Fibroblast of skin of scalp (primary cell): ENCODE data around the gene MRFAP1L1.
"Not testable (repeated sequence)": the region's sequence is repeated elsewhere in the genome, so short reads cannot be mapped to it uniquely, and the experiment has no call there.

ENCODE experiments used
- DNase-seq: peaks from one replicate; pipeline ENCODE4 v3.0.0-alpha.2; 2013

The MRFAP1L1 gene

DNA sequence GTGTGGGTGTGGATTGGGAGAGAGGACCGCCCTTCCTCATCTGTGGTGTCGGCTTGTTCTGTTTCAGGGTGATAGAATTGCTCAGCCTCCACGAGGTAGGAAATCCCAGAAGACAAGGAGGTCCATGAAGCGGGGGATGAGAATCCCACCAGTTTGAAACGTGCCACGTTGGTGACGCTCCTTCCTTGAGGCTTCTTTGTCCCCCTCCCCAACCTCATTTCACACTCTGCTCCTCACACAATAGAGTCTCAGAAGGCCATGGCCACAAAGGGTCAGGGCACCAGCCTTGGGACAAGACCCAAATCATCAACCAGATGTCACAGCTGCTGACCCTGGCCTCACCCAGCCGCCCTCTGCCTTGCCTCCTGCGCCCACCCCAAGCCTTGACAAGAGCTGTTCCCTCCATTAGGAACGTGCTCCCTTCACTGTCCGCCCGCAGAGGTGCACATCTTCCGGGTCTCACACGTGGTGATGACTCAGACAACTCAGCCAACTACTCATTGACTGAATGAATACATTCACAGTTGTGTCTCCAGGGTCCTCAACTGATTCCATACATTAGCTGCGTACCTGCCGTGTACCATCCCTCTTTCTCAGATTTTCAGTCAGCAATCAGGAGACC, 24.6 kb upstream of the MRFAP1L1 start:
- DNase-seq: no peak

DNA sequence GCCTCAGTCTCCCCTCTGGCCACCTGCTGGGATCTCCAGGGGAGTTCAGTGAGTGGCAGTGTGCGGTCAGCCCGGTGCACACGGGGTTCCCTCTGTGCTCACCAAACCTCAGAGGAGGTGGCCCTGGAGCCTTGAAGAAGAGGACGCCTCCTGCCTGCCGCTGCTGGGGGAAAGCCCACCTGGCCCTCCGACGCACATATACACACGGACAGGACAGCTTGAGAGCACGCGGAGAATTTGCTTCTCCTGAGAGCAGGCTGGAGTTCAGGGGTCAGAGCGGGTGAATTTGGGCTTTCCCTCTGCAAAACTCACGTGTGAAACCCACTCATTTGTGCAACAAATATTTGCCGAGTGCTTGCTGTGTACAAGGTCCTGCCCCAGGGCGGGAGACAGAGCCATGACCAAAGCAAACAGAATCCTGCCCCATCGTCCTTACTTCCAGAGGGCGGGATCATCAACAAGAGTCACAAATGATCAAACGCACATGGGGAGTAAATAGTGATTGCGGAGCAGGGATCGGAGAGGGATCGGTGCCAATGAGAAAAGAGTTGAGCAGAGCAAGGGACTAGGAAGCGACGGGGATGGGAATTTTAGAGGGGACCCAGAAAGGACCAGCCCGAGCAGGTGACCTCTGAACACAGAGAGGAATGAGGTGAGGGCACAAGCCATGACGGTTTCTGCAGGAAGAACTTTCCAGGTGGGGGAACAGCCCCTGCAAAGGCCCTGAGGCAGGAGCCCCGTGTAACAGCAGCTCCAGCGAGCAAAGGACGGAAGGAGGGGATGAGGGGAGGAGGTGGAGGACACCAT, 23.9 kb upstream of the MRFAP1L1 start:
- DNase-seq: no peak

GRCh38 chr4:6732441-6733357, 23.0 kb upstream of the MRFAP1L1 start:
- DNase-seq: peak; percentile 71

DNA sequence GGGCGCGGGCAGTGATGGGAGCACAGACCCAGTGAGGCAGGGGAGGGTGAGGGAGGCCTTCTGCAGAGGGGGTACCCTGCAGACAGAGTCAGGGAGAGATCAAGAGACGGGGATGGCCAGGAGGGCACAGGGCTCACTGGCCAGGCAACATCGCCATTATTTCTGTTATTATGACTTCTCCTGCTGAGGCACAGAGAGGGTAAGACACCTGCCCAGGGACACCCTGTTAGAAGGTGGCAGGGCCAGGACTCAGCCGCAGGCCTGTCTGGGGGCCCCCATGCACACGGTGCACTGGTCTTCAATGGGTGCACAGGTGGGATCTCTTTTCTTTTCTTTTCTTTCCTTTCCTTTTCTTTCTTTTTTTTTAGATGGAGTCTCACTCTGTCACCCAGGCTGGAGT, 22.1 kb upstream of the MRFAP1L1 start:
- DNase-seq: no peak

DNA sequence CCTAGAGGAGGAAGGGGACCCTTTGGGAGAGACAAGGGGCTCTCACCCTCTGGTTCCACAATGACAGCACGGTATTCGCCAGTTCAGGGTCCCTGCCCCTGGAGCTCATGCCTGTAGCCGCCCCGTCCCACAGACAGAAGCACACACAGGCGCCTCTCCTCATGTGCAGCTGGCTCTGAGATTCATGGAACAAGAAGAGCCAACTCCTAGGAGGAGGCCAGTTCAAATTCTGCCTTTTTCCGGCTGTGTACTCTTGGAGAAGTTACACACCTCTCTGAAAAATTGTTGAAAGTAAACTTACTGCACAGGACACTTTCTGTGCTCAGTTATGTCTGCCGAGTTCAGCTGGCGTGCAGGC, 21.6 kb upstream of the MRFAP1L1 start:
- DNase-seq: no peak

- DNase-seq: no peak
Measured at GRCh38 chr4:6730603-6731317, 21.1 kb upstream of the MRFAP1L1 start.

DNA sequence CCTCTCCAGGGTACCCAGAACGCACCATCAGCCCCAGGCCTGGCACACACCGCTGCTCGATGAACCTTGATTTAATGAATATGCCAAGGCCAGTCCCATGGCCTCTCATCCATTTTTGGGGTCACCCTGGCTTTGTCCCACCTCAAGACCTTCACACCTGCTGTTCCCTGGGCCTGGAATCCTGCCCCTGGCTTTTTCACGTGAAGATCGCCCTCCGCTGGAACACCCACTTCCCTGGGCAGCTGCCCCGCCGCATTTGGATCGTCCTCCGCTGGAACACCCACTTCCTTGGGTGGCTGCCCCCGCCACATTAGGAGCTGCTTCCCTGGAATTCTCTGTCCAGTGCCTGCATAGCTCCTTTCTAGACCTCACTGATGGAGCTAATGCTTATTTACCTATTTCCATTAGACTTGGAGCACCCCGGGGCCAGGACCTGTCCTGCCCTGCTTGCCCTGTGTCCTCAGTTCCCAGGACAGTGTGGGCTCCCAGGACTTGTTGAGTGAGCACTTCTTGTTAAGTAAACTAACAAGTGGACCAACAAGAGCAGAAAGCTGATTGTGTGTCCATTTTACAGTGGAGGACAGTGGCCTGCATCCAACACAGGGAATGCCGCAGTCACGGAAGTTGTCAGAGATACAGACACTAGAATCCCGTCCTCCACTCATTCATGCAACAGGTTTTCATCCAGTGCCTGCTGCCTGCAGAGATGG, 18.8 kb upstream of the MRFAP1L1 start:
- DNase-seq: no peak

DNA sequence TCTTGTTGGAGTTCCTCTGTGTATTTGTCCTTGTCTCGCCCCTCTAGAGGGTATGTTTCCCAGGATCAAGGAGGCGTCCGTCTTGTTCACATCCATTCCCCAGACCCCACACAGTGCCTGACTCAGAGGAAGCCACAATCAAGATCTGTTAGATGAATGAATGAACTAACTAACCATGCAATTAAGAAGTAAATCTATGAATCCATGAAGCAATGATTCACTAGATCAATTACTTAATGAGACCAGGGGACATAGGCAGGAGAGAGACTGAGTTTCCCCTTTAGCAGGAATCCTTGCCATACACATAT, 18.2 kb upstream of the MRFAP1L1 start:
- DNase-seq: peak; percentile 39

GRCh38 chr4:6727081-6727942, 17.6 kb upstream of the MRFAP1L1 start:
- peak; percentile 70 for DNase-seq

GRCh38 chr4:6725427-6725961, 15.8 kb upstream of the MRFAP1L1 start:
- DNase-seq: not testable (repeated sequence)

- peak; percentile 60 for DNase-seq
Measured at GRCh38 chr4:6724421-6725111, 14.9 kb upstream of the MRFAP1L1 start.

GRCh38 chr4:6723851-6724250, 14.2 kb upstream of the MRFAP1L1 start:
- no peak for DNase-seq

GRCh38 chr4:6722891-6723290, 13.2 kb upstream of the MRFAP1L1 start:
- DNase-seq: no peak

- no peak for DNase-seq
Measured at GRCh38 chr4:6721121-6721520, 11.5 kb upstream of the MRFAP1L1 start.

DNA sequence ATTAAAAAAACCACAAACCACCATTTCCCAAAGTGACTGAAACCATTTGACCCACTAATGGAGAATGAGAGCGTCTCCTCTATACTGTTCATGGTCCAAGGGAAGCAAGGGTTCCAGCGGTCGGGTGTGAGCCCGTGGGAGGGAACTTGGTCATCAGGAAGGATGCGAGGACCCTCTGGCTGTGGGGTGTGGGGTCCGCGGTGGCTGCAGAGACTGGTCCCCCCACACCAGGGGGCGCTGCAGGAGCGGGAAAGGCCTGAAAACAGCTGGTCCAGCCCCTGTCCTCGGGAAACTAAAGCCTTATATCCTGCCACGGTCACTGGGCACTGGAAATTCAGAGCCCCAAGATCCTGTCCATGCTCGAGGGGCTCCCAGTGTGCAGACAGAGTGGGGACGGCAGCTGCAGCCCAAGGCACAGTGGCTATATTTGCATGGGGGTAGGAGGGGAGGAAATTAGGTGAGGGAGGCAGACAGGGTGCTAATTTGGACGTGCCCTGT, 10.6 kb upstream of the MRFAP1L1 start:
- peak; percentile 73 for DNase-seq

- DNase-seq: no peak
Measured at GRCh38 chr4:6719611-6720179, 10.0 kb upstream of the MRFAP1L1 start.

DNA sequence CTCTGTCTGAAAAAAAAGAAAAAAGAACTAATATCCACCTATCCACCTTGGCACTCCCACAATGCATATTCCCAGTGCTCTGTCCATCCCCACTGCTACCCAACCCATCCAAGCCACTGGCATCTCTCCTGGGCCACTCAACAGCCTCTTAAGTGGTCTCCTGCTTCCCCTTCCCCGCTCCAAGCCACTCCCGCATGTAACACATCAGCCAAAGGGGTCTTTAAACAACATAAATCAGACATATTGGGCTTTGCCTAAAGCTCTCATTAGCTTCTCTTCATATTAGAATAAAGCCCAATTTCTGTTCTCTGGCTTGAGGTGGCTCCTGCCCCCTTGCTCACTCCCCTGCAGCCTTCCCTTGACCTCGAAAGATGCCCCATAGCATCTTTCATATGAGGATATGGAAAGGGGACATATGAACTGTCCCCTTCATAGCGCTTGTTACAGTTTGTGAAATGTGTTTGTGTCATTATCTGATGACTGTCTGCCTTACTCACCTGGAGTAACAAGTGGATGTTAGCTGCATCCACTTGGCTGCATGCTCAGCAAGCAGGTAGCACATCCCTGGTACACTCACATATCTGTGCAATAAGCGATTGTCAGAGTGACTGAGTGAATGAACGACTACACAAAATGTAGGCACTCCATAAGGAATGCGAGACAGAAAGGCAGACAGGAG, 9.4 kb upstream of the MRFAP1L1 start:
- DNase-seq: no peak

GRCh38 chr4:6716958-6717655, 7.4 kb upstream of the MRFAP1L1 start:
- DNase-seq: no peak
